ENCODE results near the gene PPM1A. TPM values are rescaled to one million over a fixed set of nuclear protein-coding genes. Genes with fewer than 3 reads are reported as not detected.

PPM1A gene
- total RNA-seq, 1 donor from 2014 or later: 10.2 TPM

DNA sequence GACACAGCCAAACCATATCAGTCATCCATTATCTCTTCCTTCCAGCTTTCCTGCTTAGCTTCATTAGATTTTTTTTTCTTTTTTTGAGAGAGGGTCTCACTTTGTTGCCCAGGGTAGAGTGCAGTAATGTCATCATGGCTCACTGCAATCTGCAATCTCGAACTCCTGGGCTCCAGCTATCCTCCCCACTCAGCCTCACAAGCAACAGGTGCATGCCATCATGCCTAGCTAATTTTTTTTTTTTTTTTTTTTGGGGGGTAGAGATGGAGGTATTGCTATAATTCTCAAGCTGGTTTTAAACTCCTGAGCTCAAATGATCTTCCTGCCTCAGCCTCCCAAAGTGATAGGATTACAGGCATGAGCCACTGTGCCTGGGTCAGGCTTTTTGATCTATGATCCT, 38.3 kb upstream of the PPM1A start:
- no peak overlapping the region for H3K4me3 ChIP-seq (ENCODE audit: low read depth, low read length)
- TF ChIP-seq CTCF (conservative IDR thresholded peaks at IDR 0.05; ENCODE audit: low read depth, low read length): no peak
- DNase-seq (ENCODE audit: low read depth): no peak

DNA sequence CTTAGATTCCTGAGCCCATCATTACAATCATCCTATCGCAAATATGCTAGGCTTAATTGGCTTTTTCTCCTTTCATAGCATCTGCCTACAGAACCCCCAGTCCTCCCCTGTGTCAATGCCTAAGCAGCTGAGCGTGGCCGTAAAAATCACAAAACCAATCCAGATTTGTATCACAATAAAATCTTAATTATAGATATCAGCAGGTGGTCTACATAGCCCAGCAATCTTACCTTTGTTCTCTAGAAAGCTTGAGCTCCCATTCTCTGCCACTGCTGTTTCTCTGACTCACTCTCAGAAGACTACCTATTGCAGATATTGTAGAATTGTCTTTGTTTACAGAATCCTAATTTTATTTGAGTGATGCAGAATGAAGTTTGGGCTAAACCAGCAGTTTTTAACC, 37.9 kb upstream of the PPM1A start:
- TF ChIP-seq CTCF (conservative IDR thresholded peaks at IDR 0.05; ENCODE audit: low read depth, low read length): no peak
- no peak overlapping the region for H3K4me3 ChIP-seq (ENCODE audit: low read depth, low read length)
- DNase-seq (ENCODE audit: low read depth): no peak

GRCh38 chr14:60212503-60213371, 36.3 kb upstream of the PPM1A start:
- TF ChIP-seq CTCF (conservative IDR thresholded peaks at IDR 0.05; ENCODE audit: low read depth, low read length): no peak
- DNase-seq (ENCODE audit: low read depth): no peak
- no peak overlapping the region for H3K4me3 ChIP-seq (ENCODE audit: low read depth, low read length)

DNA sequence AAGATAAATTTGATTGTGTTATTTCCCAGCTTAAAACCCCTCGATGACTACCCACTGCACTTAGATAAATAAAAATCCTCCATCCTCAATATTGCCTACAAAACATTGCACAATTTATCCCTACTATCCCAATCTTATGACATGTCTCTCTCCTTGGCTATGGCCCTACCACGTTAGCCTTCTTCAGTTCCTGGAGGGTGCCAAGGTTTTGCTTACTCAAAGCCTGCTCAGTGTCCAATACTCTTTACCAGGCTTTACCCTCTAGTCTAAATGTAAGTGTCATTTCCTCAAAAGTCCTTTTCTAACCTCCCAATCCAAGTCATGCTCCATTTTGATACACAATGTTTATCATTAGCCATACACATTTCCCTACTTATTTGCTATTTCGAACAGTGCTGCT, 35.0 kb upstream of the PPM1A start:
- no peak overlapping the region for H3K4me3 ChIP-seq (ENCODE audit: low read depth, low read length)
- no peak for TF ChIP-seq CTCF (conservative IDR thresholded peaks at IDR 0.05; ENCODE audit: low read depth, low read length)
- no peak for DNase-seq (ENCODE audit: low read depth)

- no peak for DNase-seq (ENCODE audit: low read depth)
Observed at GRCh38 chr14:60214415-60215126, 34.5 kb upstream of the PPM1A start.

GRCh38 chr14:60215127-60215444, 33.9 kb upstream of the PPM1A start:
- H3K4me3 ChIP-seq (ENCODE audit: low read depth, low read length): no peak overlapping the region
- DNase-seq (ENCODE audit: low read depth): no peak

More at GRCh38 chr14:60214415-60215126, 34.5 kb upstream of the PPM1A start:
- no peak overlapping the region for H3K4me3 ChIP-seq (ENCODE audit: low read depth, low read length)
- no peak for TF ChIP-seq CTCF (conservative IDR thresholded peaks at IDR 0.05; ENCODE audit: low read depth, low read length)

More at GRCh38 chr14:60215127-60215444, 33.9 kb upstream of the PPM1A start:
- TF ChIP-seq CTCF (conservative IDR thresholded peaks at IDR 0.05; ENCODE audit: low read depth, low read length): no peak
